PFSK-1 (cell line): ENCODE measurements around the gene SELENOI.

Source experiments
- FOXP2 ChIP-seq: optimal IDR thresholded peaks from 2 replicates; pipeline ENCODE3; 2011; ENCODE audit warnings: borderline replicate concordance, control low read depth, inconsistent platforms; ENCODE audit not compliant: insufficient read depth; ENCODE audit errors: extremely low read length, extremely low read depth
- POLR2AphosphoS5 ChIP-seq: IDR thresholded peaks from 2 replicates; pipeline ENCODE4 v1.6.1; 2012; ENCODE audit warnings: low read depth, mild to moderate bottlenecking, control low read depth, low read length, moderate library complexity
- SIN3A ChIP-seq: IDR thresholded peaks from 2 replicates; pipeline ENCODE4 v1.6.1; 2012; ENCODE audit warnings: mild to moderate bottlenecking, low read length, moderate library complexity, borderline replicate concordance; ENCODE audit not compliant: insufficient read depth
- TAF1 ChIP-seq: IDR thresholded peaks from 2 replicates; pipeline ENCODE4 v1.6.1; 2012; ENCODE audit warnings: low read length, control low read depth, borderline replicate concordance; ENCODE audit not compliant: insufficient read depth
- TF ChIP-seq, protein P1 (sequence below), 2 experiments: IDR thresholded peaks; 2 replicates each; pipeline versions ENCODE4 v1.6.1 to v1.8.0; 2011 to 2012; ENCODE audit warnings: low read depth in 2 of 2, low read length in 2 of 2, control low read depth in 1 of 2, inconsistent platforms in 1 of 2, mild to moderate bottlenecking in 1 of 2, moderate library complexity in 1 of 2; ENCODE audit not compliant: insufficient read depth in 1 of 2

The SELENOI gene

DNA sequence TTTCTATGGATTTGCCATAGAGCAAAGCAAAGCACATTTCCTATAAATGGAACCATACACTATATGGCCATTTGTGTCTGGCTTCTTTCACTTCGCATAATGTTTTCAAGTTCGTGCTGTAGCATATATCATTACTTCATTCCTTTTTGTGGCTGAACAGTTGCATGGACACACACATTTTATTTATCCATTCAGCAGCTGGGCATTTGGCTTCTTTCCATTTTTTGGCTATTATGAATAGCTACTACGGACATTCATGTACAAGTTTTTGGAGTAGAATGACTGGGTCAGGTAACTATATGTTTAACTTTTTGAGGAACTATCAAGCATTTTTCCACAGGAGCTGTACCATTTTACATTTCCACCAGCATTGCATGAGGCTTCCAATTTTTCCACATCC lies 10.7 kb upstream of the SELENOI start:
- TF ChIP-seq, protein P1, sequence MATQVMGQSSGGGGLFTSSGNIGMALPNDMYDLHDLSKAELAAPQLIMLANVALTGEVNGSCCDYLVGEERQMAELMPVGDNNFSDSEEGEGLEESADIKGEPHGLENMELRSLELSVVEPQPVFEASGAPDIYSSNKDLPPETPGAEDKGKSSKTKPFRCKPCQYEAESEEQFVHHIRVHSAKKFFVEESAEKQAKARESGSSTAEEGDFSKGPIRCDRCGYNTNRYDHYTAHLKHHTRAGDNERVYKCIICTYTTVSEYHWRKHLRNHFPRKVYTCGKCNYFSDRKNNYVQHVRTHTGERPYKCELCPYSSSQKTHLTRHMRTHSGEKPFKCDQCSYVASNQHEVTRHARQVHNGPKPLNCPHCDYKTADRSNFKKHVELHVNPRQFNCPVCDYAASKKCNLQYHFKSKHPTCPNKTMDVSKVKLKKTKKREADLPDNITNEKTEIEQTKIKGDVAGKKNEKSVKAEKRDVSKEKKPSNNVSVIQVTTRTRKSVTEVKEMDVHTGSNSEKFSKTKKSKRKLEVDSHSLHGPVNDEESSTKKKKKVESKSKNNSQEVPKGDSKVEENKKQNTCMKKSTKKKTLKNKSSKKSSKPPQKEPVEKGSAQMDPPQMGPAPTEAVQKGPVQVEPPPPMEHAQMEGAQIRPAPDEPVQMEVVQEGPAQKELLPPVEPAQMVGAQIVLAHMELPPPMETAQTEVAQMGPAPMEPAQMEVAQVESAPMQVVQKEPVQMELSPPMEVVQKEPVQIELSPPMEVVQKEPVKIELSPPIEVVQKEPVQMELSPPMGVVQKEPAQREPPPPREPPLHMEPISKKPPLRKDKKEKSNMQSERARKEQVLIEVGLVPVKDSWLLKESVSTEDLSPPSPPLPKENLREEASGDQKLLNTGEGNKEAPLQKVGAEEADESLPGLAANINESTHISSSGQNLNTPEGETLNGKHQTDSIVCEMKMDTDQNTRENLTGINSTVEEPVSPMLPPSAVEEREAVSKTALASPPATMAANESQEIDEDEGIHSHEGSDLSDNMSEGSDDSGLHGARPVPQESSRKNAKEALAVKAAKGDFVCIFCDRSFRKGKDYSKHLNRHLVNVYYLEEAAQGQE (IDR thresholded peaks at IDR 0.05; ENCODE audit: insufficient read depth in 1 of 2, low read depth in 2 of 2, low read length in 2 of 2), result no peak
- no peak for TF ChIP-seq POLR2AphosphoS5
- no peak for TF ChIP-seq FOXP2
- no peak for TF ChIP-seq TAF1
- no peak for TF ChIP-seq SIN3A

DNA sequence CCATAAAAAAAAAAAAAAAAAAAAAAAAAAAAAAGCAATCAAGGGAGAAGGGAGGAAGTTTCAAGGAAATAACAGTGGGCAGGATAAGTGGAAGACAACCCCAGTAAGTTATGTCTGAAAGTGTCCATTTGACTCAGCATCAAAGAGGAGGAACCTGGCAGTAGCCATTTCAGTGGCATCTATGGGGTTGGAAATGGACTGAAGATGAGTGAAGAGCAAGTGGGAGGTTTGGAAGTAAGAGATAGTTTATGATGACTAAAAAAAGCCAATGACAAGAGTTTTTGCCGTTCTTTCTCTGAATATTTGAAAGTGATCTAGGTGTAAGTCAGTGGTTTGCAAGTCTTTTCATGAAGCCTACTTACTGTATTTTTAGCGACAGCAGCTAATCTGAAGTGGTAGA lies 9.2 kb upstream of the SELENOI start:
- TF ChIP-seq POLR2AphosphoS5 (no peak), FOXP2 (no peak), SIN3A (no peak), TAF1 (no peak)
- TF ChIP-seq, protein P1 (IDR thresholded peaks at IDR 0.05; ENCODE audit: insufficient read depth in 1 of 2, low read depth in 2 of 2, low read length in 2 of 2), result no peak

DNA sequence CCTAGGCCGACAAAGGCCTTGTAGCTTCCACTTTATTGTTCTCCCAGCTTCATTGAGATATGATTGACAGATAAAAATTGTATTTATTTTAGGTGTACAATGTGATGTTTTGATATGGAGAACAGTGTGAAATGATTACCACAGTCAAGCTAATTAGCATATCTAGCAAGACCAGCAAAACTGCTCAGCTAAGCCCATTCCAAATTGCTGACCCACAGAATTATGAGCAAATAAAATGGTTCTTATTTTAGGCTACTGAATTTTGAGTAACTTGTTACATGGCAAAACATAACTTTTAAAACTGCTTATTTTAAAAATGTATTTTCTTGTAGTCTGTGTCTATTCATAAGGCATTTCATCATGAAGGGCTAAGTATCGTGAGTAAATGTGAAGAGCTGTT lies 8.6 kb upstream of the SELENOI start:
- TF ChIP-seq POLR2AphosphoS5, result no peak
- TF ChIP-seq FOXP2, result no peak
- TF ChIP-seq, protein P1 (IDR thresholded peaks at IDR 0.05; ENCODE audit: insufficient read depth in 1 of 2, low read depth in 2 of 2, low read length in 2 of 2), result no peak
- no peak for TF ChIP-seq SIN3A
- no peak for TF ChIP-seq TAF1

- TF ChIP-seq FOXP2 (no peak), POLR2AphosphoS5 (no peak), SIN3A (no peak), TAF1 (no peak)
- TF ChIP-seq, protein P1 (IDR thresholded peaks at IDR 0.05; ENCODE audit: insufficient read depth in 1 of 2, low read depth in 2 of 2, low read length in 2 of 2), result no peak
These were observed 5.1 kb upstream of the SELENOI start for GRCh38 chr2:26340831-26341230.

- TF ChIP-seq TAF1 (no peak), SIN3A (no peak), POLR2AphosphoS5 (no peak; the same call in 1 of the 2 replicates), FOXP2 (no peak)
- TF ChIP-seq, protein P1 (IDR thresholded peaks at IDR 0.05; ENCODE audit: insufficient read depth in 1 of 2, low read depth in 2 of 2, low read length in 2 of 2), result no peak
These were observed 1.2 kb upstream of the SELENOI start for GRCh38 chr2:26344581-26345282.
